Measurements from ENCODE around the gene ZG16B.

Gene ZG16B

GRCh38 chr16:2829501-2830354 is at the start of gene ZG16B:
ZG16B (plus strand) TSS chr16:2830303; CDS start chr16:2830442, 139 bp downstream.
- Histone ChIP-seq H3K4me1 (ENCODE audit: control insufficient read depth, insufficient read depth, low read length) (no peaks in the 10 kb centered on the region), H3K4me3 (ENCODE audit: low read depth, low read length) (no peak within 1 kb of the TSS), H3K36me3 (ENCODE audit: control insufficient read depth in 2 of 2, insufficient read depth in 1 of 2, low read length in 2 of 2) (no peaks in the 10 kb centered on the region), H3K9me3 (ENCODE audit: control insufficient read depth, insufficient read depth, low read depth, low read length) (no peaks in the 10 kb centered on the region), H3K27ac (ENCODE audit: extremely low read depth, low read depth, low read length) (no peak within 1 kb of the TSS)
- TF ChIP-seq ZBTB48 (tag by site-specific recombination; IDR thresholded peaks at IDR 0.05) (no peak), ZFHX2 (tag by site-specific recombination; conservative IDR thresholded peaks at IDR 0.05) (0 out of 2 replicates have a peak, but pooled peaks have one; percentile 10)
- POLR2A ChIA-PET, result interaction anchor here (0.6 kb wide), 1 partner anchor 1549 kb away, joined by 4 read pairs; no protein-coding TSS in a partner anchor
- CTCF ChIA-PET, result interaction anchor here (1.5 kb wide), 1 partner anchor 9 kb away, joined by 6 read pairs; no protein-coding TSS in a partner anchor

DNA sequence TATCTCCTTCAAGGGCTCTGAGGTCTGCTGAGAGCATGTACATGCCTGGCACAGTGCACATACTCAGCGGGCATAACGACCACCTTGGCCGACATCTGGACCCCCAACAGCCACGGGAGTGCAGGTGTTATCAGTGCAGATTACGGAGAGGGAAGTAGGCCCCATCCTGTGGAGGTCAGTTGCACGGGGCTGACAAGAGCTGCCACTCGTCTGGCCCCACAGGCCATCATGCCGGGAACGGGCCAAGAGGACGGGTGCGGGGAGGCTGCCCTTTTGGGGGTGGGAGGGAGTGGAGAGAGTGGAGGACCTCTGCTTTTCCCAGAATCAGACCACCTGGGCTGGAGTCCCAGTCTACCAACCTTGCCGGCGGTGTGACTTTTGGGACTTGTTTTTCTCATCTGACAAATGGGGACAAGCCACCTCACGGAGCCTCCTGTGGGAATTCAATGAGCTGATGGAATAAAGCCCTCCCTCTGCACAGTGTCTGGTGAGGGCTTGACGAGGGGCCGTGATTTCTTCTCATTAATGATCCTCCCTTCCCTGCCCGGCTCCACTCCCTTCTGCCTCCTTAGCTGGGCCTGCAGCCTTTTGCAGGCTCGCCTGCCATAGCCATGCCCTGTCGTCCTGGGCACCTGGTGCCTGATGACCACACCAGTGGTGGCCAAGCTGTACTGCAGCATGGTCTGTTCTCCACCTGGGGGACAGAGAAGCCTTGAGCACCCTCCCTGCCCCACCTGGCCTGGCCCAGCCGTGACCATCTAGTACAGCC is 47.3 kb upstream of the ZG16B start:
- ChIA-PET POLR2A (interaction anchor here (0.6 to 1.2 kb wide), 2 partner anchors 30 to 117 kb away, joined by 3 read pairs; partner anchors contain the start of gene SRRM2), CTCF (interaction anchor here (0.6 to 0.7 kb wide), 3 partner anchors 20 to 88 kb away, joined by 3 to 5 read pairs (median 4); no protein-coding TSS in a partner anchor)
- no peak overlapping the region for H3K4me3 ChIP-seq (ENCODE audit: low read depth, low read length)
- TF ChIP-seq CTCF (tag by site-specific recombination; IDR thresholded peaks at IDR 0.05) (0 out of 2 replicates have a peak, but pooled peaks have one; percentile 13), INSM2 (tag by site-specific recombination; IDR thresholded peaks at IDR 0.05) (no peak), WT1 (tag by site-specific recombination; IDR thresholded peaks at IDR 0.05) (peak; percentile 54; the same call in 1 of the 2 replicates)
- H3K9me3 ChIP-seq (ENCODE audit: control insufficient read depth, insufficient read depth, low read depth, low read length), result no peaks in the 10 kb centered on the region
- H3K27ac ChIP-seq (ENCODE audit: extremely low read depth, low read depth, low read length), result no peak overlapping the region
- peaks cover 2% of the 10 kb centered on the region; the same call in 1 of the 2 replicates for H3K4me1 ChIP-seq (ENCODE audit: control insufficient read depth, insufficient read depth, low read length)
- no peaks in the 10 kb centered on the region for H3K36me3 ChIP-seq (ENCODE audit: control insufficient read depth in 2 of 2, insufficient read depth in 1 of 2, low read length in 2 of 2)

GRCh38 chr16:2783581-2784357 is 46.3 kb upstream of the ZG16B start:
- Histone ChIP-seq H3K4me1 (ENCODE audit: control insufficient read depth, insufficient read depth, low read length) (no peaks in the 10 kb centered on the region), H3K9me3 (ENCODE audit: control insufficient read depth, insufficient read depth, low read depth, low read length) (no peaks in the 10 kb centered on the region), H3K36me3 (ENCODE audit: control insufficient read depth in 2 of 2, insufficient read depth in 1 of 2, low read length in 2 of 2) (no peaks in the 10 kb centered on the region), H3K27ac (ENCODE audit: extremely low read depth, low read depth, low read length) (no peak overlapping the region), H3K4me3 (ENCODE audit: low read depth, low read length) (no peak overlapping the region)
- POLR2A ChIA-PET, result no interaction called here
- CTCF ChIA-PET, result interaction anchor here (0.7 to 1.1 kb wide), 2 partner anchors 21 to 89 kb away, joined by 3 to 4 read pairs; no protein-coding TSS in a partner anchor
- TF ChIP-seq ZNF211 (tag by site-specific recombination; IDR thresholded peaks at IDR 0.05; ENCODE audit: low read depth), result no peak
- TF ChIP-seq ZNF660 (tag by site-specific recombination; IDR thresholded peaks at IDR 0.05), result no peak
- TF ChIP-seq ZXDB (tag by site-specific recombination; IDR thresholded peaks at IDR 0.05), result no peak
- TF ChIP-seq ZNF280D (tag by site-specific recombination; IDR thresholded peaks at IDR 0.05), result no peak
- TF ChIP-seq ZNF610 (tag by site-specific recombination; IDR thresholded peaks at IDR 0.05; ENCODE audit: borderline replicate concordance), result no peak
- TF ChIP-seq ZNF510 (tag by site-specific recombination; IDR thresholded peaks at IDR 0.05; ENCODE audit: insufficient replicate concordance), result no peak
- TF ChIP-seq ZNF37A (tag by site-specific recombination; IDR thresholded peaks at IDR 0.05), result no peak
- no peak for TF ChIP-seq RBAK (tag by site-specific recombination; IDR thresholded peaks at IDR 0.05)
- TF ChIP-seq ZNF664 (tag by site-specific recombination; IDR thresholded peaks at IDR 0.05), result no peak
- no peak for TF ChIP-seq ZBTB7A (tag by site-specific recombination; IDR thresholded peaks at IDR 0.05; ENCODE audit: low read depth)
- TF ChIP-seq GLIS1 (tag by site-specific recombination; IDR thresholded peaks at IDR 0.05), result no peak
- TF ChIP-seq, protein P1, sequence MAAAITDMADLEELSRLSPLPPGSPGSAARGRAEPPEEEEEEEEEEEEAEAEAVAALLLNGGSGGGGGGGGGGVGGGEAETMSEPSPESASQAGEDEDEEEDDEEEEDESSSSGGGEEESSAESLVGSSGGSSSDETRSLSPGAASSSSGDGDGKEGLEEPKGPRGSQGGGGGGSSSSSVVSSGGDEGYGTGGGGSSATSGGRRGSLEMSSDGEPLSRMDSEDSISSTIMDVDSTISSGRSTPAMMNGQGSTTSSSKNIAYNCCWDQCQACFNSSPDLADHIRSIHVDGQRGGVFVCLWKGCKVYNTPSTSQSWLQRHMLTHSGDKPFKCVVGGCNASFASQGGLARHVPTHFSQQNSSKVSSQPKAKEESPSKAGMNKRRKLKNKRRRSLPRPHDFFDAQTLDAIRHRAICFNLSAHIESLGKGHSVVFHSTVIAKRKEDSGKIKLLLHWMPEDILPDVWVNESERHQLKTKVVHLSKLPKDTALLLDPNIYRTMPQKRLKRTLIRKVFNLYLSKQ (tag by site-specific recombination; IDR thresholded peaks at IDR 0.05; ENCODE audit: borderline replicate concordance), result no peak
- TF ChIP-seq ZBTB1 (tag by site-specific recombination; IDR thresholded peaks at IDR 0.05), result no peak
- TF ChIP-seq TRIM28 (IDR thresholded peaks at IDR 0.05; ENCODE audit: borderline replicate concordance, low read length), result no peak
